ENCODE results near the gene POLR2E. TPM values are rescaled to one million over a fixed set of nuclear protein-coding genes. Genes with fewer than 3 reads are reported as not detected.

Gene POLR2E
- total RNA-seq, 1 donor: 70.2 TPM

DNA sequence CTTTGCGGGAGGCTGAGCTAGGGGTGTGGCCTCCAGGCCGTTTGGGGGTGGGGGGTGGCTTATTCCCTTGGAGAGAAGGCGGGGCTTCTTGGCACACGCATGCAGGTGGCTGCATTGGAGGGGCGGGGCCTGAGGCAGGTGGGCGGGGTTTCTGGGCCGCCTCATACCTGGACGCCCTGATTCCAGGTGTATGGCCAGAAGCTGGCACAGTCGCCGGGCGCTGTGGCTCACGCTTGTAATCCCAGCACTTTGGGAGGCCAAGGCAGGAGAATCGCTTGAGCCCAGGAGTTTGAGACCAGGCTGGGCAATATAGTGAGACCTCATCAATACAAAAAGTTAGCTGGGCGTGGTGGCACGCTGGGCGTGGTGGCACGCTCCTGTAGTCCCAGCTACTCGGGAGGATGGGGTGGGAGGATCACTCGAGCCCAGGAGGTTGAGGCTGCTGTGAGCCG lies 47.5 kb downstream of the POLR2E start:
- Histone ChIP-seq H3K4me2 (ENCODE audit: insufficient read depth, low read length) (no peak overlapping the region), H2AFZ (ENCODE audit: low read length) (no peak overlapping the region), H3K4me3 (ENCODE audit: insufficient read depth, low read length) (no peak overlapping the region), H3K4me1 (ENCODE audit: insufficient read depth, low read length) (peaks cover 3% of the 10 kb centered on the region), H4K20me1 (ENCODE audit: insufficient read depth, low read length) (no peaks in the 10 kb centered on the region), H3K27ac (ENCODE audit: low read depth, low read length) (no peak overlapping the region), H3K36me3 (ENCODE audit: insufficient read depth, low read length) (no peaks in the 10 kb centered on the region), H3K79me2 (ENCODE audit: insufficient read depth, low read length) (no peaks in the 10 kb centered on the region), H3K9me3 (ENCODE audit: low read depth, low read length) (no peaks in the 10 kb centered on the region), H3K27me3 (ENCODE audit: insufficient read depth, low read length) (no peaks in the 10 kb centered on the region)
- no peak for TF ChIP-seq CTCF (IDR thresholded peaks at IDR 0.05; ENCODE audit: extremely low read depth, low read depth, low read length)
- no peak for DNase-seq (ENCODE audit: insufficient read length, low spot score, missing footprints)

- no peaks in the 10 kb centered on the region for H3K36me3 ChIP-seq (ENCODE audit: insufficient read depth, low read length)
- TF ChIP-seq CTCF (IDR thresholded peaks at IDR 0.05; ENCODE audit: extremely low read depth, low read depth, low read length): no peak
- no peaks in the 10 kb centered on the region for H3K79me2 ChIP-seq (ENCODE audit: insufficient read depth, low read length)
- no peaks in the 10 kb centered on the region for H3K9me3 ChIP-seq (ENCODE audit: low read depth, low read length)
- DNase-seq (ENCODE audit: insufficient read length, low spot score, missing footprints): no peak
- H4K20me1 ChIP-seq (ENCODE audit: insufficient read depth, low read length): no peaks in the 10 kb centered on the region
- H3K27me3 ChIP-seq (ENCODE audit: insufficient read depth, low read length): no peaks in the 10 kb centered on the region
- no peak overlapping the region for H3K4me2 ChIP-seq (ENCODE audit: insufficient read depth, low read length)
- no peak overlapping the region for H3K4me3 ChIP-seq (ENCODE audit: insufficient read depth, low read length)
- no peak overlapping the region for H3K27ac ChIP-seq (ENCODE audit: low read depth, low read length)
- no peak overlapping the region for H2AFZ ChIP-seq (ENCODE audit: low read length)
- H3K4me1 ChIP-seq (ENCODE audit: insufficient read depth, low read length): peaks cover 10% of the 10 kb centered on the region
Measured at GRCh38 chr19:1046836-1047695, 48.1 kb downstream of the POLR2E start.

- no peak overlapping the region for H3K4me2 ChIP-seq (ENCODE audit: insufficient read depth, low read length)
- H3K9me3 ChIP-seq (ENCODE audit: low read depth, low read length): no peaks in the 10 kb centered on the region
- no peak for DNase-seq (ENCODE audit: insufficient read length, low spot score, missing footprints)
- TF ChIP-seq CTCF (IDR thresholded peaks at IDR 0.05; ENCODE audit: extremely low read depth, low read depth, low read length): no peak
- no peak overlapping the region for H2AFZ ChIP-seq (ENCODE audit: low read length)
- H3K4me3 ChIP-seq (ENCODE audit: insufficient read depth, low read length): no peak overlapping the region
- peaks cover 17% of the 10 kb centered on the region for H3K4me1 ChIP-seq (ENCODE audit: insufficient read depth, low read length)
- no peaks in the 10 kb centered on the region for H4K20me1 ChIP-seq (ENCODE audit: insufficient read depth, low read length)
- H3K79me2 ChIP-seq (ENCODE audit: insufficient read depth, low read length): no peaks in the 10 kb centered on the region
- H3K27me3 ChIP-seq (ENCODE audit: insufficient read depth, low read length): no peaks in the 10 kb centered on the region
- H3K27ac ChIP-seq (ENCODE audit: low read depth, low read length): no peak overlapping the region
- no peaks in the 10 kb centered on the region for H3K36me3 ChIP-seq (ENCODE audit: insufficient read depth, low read length)
Measured at GRCh38 chr19:1046117-1046626, 49.0 kb downstream of the POLR2E start.

- TF ChIP-seq CTCF (IDR thresholded peaks at IDR 0.05; ENCODE audit: extremely low read depth, low read depth, low read length): no peak
- DNase-seq (ENCODE audit: insufficient read length, low spot score, missing footprints): peak; percentile 94
Measured at GRCh38 chr19:1045247-1045603, 50.0 kb downstream of the POLR2E start.

More at GRCh38 chr19:1045247-1045603, 50.0 kb downstream of the POLR2E start:
- H4K20me1 ChIP-seq (ENCODE audit: insufficient read depth, low read length): no peaks in the 10 kb centered on the region
- H3K4me1 ChIP-seq (ENCODE audit: insufficient read depth, low read length): peaks cover 24% of the 10 kb centered on the region
- no peaks in the 10 kb centered on the region for H3K36me3 ChIP-seq (ENCODE audit: insufficient read depth, low read length)
- H2AFZ ChIP-seq (ENCODE audit: low read length): no peak overlapping the region
- H3K27ac ChIP-seq (ENCODE audit: low read depth, low read length): no peak overlapping the region
- no peak overlapping the region for H3K4me2 ChIP-seq (ENCODE audit: insufficient read depth, low read length)
- no peak overlapping the region for H3K4me3 ChIP-seq (ENCODE audit: insufficient read depth, low read length)
- no peaks in the 10 kb centered on the region for H3K9me3 ChIP-seq (ENCODE audit: low read depth, low read length)
- no peaks in the 10 kb centered on the region for H3K27me3 ChIP-seq (ENCODE audit: insufficient read depth, low read length)
- no peaks in the 10 kb centered on the region for H3K79me2 ChIP-seq (ENCODE audit: insufficient read depth, low read length)

Measured in osteoblast (primary cell).